ENCODE measurements around the gene PRKCA. TPM values are rescaled to one million over a fixed set of nuclear protein-coding genes. Genes with fewer than 3 reads are reported as not detected.

PRKCA gene
- total and polyA plus RNA-seq, 10 of the 15 experiments (the other 5 are each of a cell fraction or from before 2014, with no cell fraction given): 0.11 to 14.6 (median 0.72) TPM

DNA sequence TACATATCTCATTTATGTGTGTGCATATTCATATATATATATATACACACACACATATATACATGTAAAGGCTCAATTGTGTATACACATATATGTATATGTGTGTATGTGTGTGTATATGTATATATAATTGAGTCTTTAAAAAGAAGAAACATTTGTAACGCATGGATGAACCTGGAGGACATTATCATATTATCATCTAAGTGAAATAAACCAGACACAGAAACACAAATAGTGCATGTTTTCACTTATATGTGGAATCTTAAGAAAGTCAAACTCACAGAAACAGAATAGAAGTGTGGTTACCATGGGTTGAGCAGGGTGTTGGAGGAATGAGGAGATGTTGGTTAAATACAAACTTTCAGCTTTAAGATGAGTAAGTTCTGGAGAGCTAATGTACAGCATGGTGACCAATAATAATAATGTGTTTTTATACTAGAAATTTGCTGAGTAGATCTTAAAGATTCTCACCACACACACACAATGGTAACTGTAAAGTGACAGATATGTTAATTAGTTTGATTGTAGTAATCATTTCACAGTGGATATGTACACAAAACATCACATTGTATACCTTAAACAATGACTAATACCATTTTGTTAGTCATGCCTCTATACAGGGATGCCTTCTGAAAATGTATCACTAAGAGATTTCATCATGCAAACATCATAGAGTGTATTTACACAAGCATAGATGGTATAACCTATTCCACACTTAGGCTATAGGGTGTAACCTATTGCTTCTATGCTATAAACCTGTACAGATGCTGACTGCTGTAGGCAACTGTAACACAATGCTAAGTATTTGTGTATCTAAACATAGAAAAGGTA lies 399.9 kb downstream of the PRKCA start:
- intact Hi-C loops (cut with micrococcal nuclease; ENCODE audit: unreplicated experiment): no loop called here
- TF ChIP-seq SMAD1 (IDR thresholded peaks at IDR 0.05; ENCODE audit: low read depth, partially characterized antibody): no peak
- no peak for TF ChIP-seq POU2F2 (IDR thresholded peaks at IDR 0.05; ENCODE audit: borderline replicate concordance, low read depth, low read length)
- no peak for TF ChIP-seq SRF (IDR thresholded peaks at IDR 0.05; ENCODE audit: low read depth in 2 of 2, low read length in 2 of 2)
- no peak for TF ChIP-seq SUPT20H (IDR thresholded peaks at IDR 0.05; ENCODE audit: borderline replicate concordance, control insufficient read depth, low read depth, low read length)
- TF ChIP-seq CTCF (IDR thresholded peaks at IDR 0.05 in 2 of 3, conservative IDR thresholded peaks at IDR 0.05 in 1 of 3; ENCODE audit: control insufficient read depth in 2 of 3, extremely low read depth in 1 of 3, insufficient read depth in 1 of 3, low read depth in 3 of 3, low read length in 3 of 3): no peak
- no peak for TF ChIP-seq BMI1 (IDR thresholded peaks at IDR 0.05; ENCODE audit: borderline replicate concordance)
- TF ChIP-seq RFX5 (IDR thresholded peaks at IDR 0.05; ENCODE audit: low read depth, low read length): no peak
- TF ChIP-seq POLR2AphosphoS5 (IDR thresholded peaks at IDR 0.05; ENCODE audit: low read length): no peak
- no peak for DNase-seq (ENCODE audit: low read depth, low spot score)
- Histone ChIP-seq H3K27me3 (replicated peaks in 1 of 2; ENCODE audit: control insufficient read depth in 2 of 2, insufficient read depth in 2 of 2, low read length in 1 of 2) (no peaks in the 10 kb centered on the region), H3K36me3 (ENCODE audit: control insufficient read depth in 2 of 2, insufficient read depth in 2 of 2, low read length in 1 of 2) (no peaks in the 10 kb centered on the region), H3K4me2 (ENCODE audit: control insufficient read depth, insufficient read depth) (no peak overlapping the region), H3K9me3 (replicated peaks; ENCODE audit: control insufficient read depth, insufficient read depth, low read length) (peaks cover 9% of the 10 kb centered on the region; the same call in 2 of the 3 replicates), H3K4me3 (no peak overlapping the region), H4K20me1 (ENCODE audit: control insufficient read depth, insufficient read depth) (no peaks in the 10 kb centered on the region), H3K79me2 (ENCODE audit: control insufficient read depth, insufficient read depth, low read length) (no peaks in the 10 kb centered on the region), H3K4me1 (ENCODE audit: control insufficient read depth, insufficient read depth, low read length) (peaks cover 17% of the 10 kb centered on the region), H3K9ac (ENCODE audit: control insufficient read depth, insufficient read depth, low read length) (no peak overlapping the region), H2AFZ (ENCODE audit: control insufficient read depth, low read depth, low read length) (no peak overlapping the region), H3K27ac (ENCODE audit: control insufficient read depth, insufficient read depth) (no peak overlapping the region)
- CTCF ChIA-PET: interaction anchor here (0.6 to 1.0 kb wide), 2 partner anchors 28 to 199 kb away, joined by 3 read pairs; no protein-coding TSS in a partner anchor
- SMC1A ChIA-PET (ENCODE audit: uncharacterized antibody, unreplicated experiment): interaction anchor here (0.8 to 3.9 kb wide), 2 partner anchors 12 to 16 kb away, joined by 3 to 53 read pairs; no protein-coding TSS in a partner anchor
- POLR2A ChIA-PET: interaction anchor here (0.5 to 1.0 kb wide), 2 partner anchors 11 to 1113 kb away, joined by 3 to 5 read pairs; no protein-coding TSS in a partner anchor
- in situ Hi-C loops (cut with MboI): loop anchor here (25.0 kb wide), 2 partner anchors 735 to 935 kb away; no protein-coding TSS in a partner anchor
- ATAC-seq: peak; percentile 3
- RAD21 ChIA-PET (ENCODE audit: unreplicated experiment): interaction anchor here (1.1 to 1.7 kb wide), 5 partner anchors 10 to 235 kb away, joined by 3 to 5 read pairs (median 3); no protein-coding TSS in a partner anchor
- BruUV-seq (replicated peaks): no TSS peak
- FAIRE-seq: no peak
- 0% methylated on average over 1 of the region's 1 CpG for WGBS (ENCODE audit: insufficient coverage, insufficient replicate concordance, low lambda C conversion rate, missing lambda C conversion rate)

Data from GM12878 (cell line).